ENCODE data around the gene TMEM131. TPM values are rescaled to one million over a fixed set of nuclear protein-coding genes. Genes with fewer than 3 reads are reported as not detected.

The TMEM131 gene
- total and polyA plus RNA-seq, 2 experiments from 2014 or later = 9.2 to 22.7 TPM

DNA sequence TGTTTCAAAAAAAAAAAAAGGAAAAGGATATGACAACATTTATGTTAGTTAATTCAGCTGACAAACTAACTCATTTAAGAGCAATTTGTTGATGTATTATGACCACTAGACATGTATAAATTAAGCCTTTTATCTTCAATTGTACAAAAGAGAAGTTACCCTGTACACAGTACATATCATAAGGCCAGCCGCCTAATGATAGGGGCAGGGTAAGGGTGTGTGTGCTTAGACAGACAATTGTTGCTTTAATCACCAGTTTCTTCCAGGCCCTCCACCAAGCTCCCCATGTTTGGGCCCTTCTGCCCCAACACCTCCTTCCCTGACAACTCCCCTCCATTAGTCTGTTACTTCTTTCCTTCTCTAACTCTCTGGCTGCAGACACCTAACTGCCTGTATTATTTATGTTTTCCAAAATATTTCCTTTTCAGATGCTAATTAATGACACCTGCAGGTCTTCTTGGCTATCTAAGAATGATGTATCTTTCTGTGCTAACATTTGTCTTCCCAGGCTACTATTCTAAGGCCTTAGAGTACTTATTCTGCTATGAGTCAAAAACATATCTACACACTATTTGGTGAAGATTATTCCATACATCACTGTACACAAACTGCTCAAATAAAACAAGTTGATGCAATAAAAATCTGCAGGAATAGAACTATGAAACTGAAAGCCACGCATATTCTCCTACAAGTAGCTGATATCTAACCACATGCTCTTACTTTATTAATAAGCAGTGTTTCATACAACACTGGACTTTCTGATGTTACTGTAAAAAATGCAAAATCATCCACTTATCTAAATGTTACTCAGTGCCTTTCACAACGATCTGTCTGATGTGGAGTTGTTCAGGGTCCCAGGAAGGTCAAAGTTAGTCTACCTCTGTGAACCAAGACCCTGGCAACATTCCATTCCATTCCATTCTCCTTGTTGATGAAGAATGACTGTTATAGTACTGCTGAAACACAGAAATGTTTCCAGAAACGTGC is 26.4 kb downstream of the TMEM131 start:
- H3K4me1 ChIP-seq (ENCODE audit: insufficient read depth) = no peaks in the 10 kb centered on the region; the same call in 1 of the 2 replicates
- no peak overlapping the region for H3K4me3 ChIP-seq
- no peak overlapping the region for H3K27ac Mint-ChIP-seq
- no peaks in the 10 kb centered on the region for H3F3A ChIP-seq (replicated peaks; ENCODE audit: low read depth)
- H3K36me3 ChIP-seq (ENCODE audit: insufficient read depth) = no peaks in the 10 kb centered on the region
- no peaks in the 10 kb centered on the region for H3K27me3 ChIP-seq (ENCODE audit: insufficient read depth)
- no peaks in the 10 kb centered on the region for H3K27me3 Mint-ChIP-seq (ENCODE audit: insufficient read depth, low read depth, poor library complexity)
- no peak overlapping the region for H2AFZ ChIP-seq
- H3K9me3 Mint-ChIP-seq = peaks cover 15% of the 10 kb centered on the region; the same call in 2 of the 3 replicates
- H3K4me3 Mint-ChIP-seq = no peak overlapping the region
- no peak overlapping the region for H3K27ac ChIP-seq (ENCODE audit: low read depth)
- DNase-seq (ENCODE audit: low spot score) (no peak), ATAC-seq (no peak)
- H3K79me2 ChIP-seq (replicated peaks; ENCODE audit: insufficient read depth) = peaks cover 96% of the 10 kb centered on the region
- peaks cover 14% of the 10 kb centered on the region; the same call in 1 of the 2 replicates for H4K20me1 ChIP-seq (replicated peaks; ENCODE audit: insufficient read depth)
- H3K4me1 Mint-ChIP-seq = peaks cover 18% of the 10 kb centered on the region
- H3K4me2 ChIP-seq = no peak overlapping the region
- H3K9me2 ChIP-seq (ENCODE audit: insufficient read depth) = no peaks in the 10 kb centered on the region
- TF ChIP-seq EZH2phosphoT487 (IDR thresholded peaks at IDR 0.05; ENCODE audit: unreplicated experiment) = no peak
- TF ChIP-seq CREB1 (CRISPR knock-in tag; IDR thresholded peaks at IDR 0.05; ENCODE audit: low read depth) = no peak
- TF ChIP-seq, protein P1, sequence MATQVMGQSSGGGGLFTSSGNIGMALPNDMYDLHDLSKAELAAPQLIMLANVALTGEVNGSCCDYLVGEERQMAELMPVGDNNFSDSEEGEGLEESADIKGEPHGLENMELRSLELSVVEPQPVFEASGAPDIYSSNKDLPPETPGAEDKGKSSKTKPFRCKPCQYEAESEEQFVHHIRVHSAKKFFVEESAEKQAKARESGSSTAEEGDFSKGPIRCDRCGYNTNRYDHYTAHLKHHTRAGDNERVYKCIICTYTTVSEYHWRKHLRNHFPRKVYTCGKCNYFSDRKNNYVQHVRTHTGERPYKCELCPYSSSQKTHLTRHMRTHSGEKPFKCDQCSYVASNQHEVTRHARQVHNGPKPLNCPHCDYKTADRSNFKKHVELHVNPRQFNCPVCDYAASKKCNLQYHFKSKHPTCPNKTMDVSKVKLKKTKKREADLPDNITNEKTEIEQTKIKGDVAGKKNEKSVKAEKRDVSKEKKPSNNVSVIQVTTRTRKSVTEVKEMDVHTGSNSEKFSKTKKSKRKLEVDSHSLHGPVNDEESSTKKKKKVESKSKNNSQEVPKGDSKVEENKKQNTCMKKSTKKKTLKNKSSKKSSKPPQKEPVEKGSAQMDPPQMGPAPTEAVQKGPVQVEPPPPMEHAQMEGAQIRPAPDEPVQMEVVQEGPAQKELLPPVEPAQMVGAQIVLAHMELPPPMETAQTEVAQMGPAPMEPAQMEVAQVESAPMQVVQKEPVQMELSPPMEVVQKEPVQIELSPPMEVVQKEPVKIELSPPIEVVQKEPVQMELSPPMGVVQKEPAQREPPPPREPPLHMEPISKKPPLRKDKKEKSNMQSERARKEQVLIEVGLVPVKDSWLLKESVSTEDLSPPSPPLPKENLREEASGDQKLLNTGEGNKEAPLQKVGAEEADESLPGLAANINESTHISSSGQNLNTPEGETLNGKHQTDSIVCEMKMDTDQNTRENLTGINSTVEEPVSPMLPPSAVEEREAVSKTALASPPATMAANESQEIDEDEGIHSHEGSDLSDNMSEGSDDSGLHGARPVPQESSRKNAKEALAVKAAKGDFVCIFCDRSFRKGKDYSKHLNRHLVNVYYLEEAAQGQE (IDR thresholded peaks at IDR 0.05; ENCODE audit: unreplicated experiment) = no peak
- TF ChIP-seq, protein P2, sequence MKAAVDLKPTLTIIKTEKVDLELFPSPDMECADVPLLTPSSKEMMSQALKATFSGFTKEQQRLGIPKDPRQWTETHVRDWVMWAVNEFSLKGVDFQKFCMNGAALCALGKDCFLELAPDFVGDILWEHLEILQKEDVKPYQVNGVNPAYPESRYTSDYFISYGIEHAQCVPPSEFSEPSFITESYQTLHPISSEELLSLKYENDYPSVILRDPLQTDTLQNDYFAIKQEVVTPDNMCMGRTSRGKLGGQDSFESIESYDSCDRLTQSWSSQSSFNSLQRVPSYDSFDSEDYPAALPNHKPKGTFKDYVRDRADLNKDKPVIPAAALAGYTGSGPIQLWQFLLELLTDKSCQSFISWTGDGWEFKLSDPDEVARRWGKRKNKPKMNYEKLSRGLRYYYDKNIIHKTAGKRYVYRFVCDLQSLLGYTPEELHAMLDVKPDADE (IDR thresholded peaks at IDR 0.05) = no peak
- TF ChIP-seq, protein P3, sequence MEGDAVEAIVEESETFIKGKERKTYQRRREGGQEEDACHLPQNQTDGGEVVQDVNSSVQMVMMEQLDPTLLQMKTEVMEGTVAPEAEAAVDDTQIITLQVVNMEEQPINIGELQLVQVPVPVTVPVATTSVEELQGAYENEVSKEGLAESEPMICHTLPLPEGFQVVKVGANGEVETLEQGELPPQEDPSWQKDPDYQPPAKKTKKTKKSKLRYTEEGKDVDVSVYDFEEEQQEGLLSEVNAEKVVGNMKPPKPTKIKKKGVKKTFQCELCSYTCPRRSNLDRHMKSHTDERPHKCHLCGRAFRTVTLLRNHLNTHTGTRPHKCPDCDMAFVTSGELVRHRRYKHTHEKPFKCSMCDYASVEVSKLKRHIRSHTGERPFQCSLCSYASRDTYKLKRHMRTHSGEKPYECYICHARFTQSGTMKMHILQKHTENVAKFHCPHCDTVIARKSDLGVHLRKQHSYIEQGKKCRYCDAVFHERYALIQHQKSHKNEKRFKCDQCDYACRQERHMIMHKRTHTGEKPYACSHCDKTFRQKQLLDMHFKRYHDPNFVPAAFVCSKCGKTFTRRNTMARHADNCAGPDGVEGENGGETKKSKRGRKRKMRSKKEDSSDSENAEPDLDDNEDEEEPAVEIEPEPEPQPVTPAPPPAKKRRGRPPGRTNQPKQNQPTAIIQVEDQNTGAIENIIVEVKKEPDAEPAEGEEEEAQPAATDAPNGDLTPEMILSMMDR (conservative IDR thresholded peaks at IDR 0.05; ENCODE audit: low read depth in 2 of 2) = no peak
- no peak for TF ChIP-seq ZNF331 (CRISPR knock-in tag; IDR thresholded peaks at IDR 0.05; ENCODE audit: low read depth)
- TF ChIP-seq, protein P4, sequence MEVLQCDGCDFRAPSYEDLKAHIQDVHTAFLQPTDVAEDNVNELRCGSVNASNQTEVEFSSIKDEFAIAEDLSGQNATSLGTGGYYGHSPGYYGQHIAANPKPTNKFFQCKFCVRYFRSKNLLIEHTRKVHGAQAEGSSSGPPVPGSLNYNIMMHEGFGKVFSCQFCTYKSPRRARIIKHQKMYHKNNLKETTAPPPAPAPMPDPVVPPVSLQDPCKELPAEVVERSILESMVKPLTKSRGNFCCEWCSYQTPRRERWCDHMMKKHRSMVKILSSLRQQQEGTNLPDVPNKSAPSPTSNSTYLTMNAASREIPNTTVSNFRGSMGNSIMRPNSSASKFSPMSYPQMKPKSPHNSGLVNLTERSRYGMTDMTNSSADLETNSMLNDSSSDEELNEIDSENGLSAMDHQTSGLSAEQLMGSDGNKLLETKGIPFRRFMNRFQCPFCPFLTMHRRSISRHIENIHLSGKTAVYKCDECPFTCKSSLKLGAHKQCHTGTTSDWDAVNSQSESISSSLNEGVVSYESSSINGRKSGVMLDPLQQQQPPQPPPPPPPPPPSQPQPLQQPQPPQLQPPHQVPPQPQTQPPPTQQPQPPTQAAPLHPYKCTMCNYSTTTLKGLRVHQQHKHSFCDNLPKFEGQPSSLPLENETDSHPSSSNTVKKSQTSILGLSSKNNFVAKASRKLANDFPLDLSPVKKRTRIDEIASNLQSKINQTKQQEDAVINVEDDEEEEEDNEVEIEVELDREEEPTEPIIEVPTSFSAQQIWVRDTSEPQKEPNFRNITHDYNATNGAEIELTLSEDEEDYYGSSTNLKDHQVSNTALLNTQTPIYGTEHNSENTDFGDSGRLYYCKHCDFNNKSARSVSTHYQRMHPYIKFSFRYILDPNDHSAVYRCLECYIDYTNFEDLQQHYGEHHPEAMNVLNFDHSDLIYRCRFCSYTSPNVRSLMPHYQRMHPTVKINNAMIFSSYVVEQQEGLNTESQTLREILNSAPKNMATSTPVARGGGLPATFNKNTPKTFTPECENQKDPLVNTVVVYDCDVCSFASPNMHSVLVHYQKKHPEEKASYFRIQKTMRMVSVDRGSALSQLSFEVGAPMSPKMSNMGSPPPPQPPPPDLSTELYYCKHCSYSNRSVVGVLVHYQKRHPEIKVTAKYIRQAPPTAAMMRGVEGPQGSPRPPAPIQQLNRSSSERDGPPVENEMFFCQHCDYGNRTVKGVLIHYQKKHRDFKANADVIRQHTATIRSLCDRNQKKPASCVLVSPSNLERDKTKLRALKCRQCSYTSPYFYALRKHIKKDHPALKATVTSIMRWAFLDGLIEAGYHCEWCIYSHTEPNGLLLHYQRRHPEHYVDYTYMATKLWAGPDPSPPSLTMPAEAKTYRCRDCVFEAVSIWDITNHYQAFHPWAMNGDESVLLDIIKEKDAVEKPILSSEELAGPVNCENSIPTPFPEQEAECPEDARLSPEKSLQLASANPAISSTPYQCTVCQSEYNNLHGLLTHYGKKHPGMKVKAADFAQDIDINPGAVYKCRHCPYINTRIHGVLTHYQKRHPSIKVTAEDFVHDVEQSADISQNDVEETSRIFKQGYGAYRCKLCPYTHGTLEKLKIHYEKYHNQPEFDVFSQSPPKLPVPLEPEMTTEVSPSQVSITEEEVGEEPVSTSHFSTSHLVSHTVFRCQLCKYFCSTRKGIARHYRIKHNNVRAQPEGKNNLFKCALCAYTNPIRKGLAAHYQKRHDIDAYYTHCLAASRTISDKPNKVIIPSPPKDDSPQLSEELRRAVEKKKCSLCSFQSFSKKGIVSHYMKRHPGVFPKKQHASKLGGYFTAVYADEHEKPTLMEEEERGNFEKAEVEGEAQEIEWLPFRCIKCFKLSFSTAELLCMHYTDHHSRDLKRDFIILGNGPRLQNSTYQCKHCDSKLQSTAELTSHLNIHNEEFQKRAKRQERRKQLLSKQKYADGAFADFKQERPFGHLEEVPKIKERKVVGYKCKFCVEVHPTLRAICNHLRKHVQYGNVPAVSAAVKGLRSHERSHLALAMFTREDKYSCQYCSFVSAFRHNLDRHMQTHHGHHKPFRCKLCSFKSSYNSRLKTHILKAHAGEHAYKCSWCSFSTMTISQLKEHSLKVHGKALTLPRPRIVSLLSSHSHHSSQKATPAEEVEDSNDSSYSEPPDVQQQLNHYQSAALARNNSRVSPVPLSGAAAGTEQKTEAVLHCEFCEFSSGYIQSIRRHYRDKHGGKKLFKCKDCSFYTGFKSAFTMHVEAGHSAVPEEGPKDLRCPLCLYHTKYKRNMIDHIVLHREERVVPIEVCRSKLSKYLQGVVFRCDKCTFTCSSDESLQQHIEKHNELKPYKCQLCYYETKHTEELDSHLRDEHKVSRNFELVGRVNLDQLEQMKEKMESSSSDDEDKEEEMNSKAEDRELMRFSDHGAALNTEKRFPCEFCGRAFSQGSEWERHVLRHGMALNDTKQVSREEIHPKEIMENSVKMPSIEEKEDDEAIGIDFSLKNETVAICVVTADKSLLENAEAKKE (CRISPR knock-in tag; IDR thresholded peaks at IDR 0.05) = no peak
- TF ChIP-seq EZH2 (IDR thresholded peaks at IDR 0.05; ENCODE audit: low read depth, unreplicated experiment) = no peak
- peaks cover 15% of the 10 kb centered on the region; the same call in 2 of the 3 replicates for H3K36me3 Mint-ChIP-seq (ENCODE audit: low read depth)
